Measurements from ENCODE around the gene LENEP.
A peak's percentile ranks its signal among the peaks of the same experiment; 100 is the strongest.

Gene LENEP

GRCh38 chr1:154993572-154994268, at the start of gene LENEP:
Gene LENEP, plus strand, starts transcription at chr1:154993586. Its CDS starts 22 bp downstream, at chr1:154993608.
- no peak for DNase-seq

- no peak for DNase-seq
These were observed 49.6 kb upstream of the LENEP start for GRCh38 chr1:154943649-154944400.

DNA sequence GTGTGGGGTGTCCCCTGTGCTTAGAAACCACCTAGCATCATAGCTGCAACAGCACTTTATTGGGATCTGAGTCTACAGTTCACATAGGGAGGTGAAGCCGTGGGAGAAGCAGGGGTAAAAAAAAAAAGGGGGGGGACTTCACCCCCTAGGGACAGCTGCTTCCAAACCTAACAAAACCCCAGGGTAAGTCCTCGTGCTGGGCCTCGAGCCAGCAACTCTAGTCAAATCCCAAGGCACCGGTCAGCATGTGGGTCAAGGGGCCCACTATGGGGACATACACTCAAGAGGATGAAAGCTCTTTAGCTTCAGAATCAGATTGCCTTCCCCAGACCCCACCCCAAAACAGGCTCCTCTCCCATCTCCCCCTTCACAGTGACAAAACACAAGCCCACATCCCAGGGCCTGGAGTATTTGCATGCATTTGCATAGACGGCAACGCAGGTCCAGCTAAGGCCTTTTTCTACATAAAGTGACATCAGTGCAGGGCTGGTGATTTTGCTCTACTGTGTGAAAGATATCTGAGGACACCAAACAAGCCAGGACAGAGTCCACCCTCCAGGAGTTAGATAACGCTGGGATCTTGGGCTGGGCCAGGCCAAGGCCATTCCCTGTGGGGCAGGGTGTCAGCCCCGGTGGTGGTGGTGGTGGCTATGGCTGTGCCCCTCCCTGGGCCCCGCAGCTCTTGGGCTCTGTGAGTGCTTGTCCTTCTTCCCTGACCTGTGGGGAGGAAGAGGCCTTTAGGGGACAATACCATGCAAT, 48.8 kb upstream of the LENEP start:
- no peak for DNase-seq

DNA sequence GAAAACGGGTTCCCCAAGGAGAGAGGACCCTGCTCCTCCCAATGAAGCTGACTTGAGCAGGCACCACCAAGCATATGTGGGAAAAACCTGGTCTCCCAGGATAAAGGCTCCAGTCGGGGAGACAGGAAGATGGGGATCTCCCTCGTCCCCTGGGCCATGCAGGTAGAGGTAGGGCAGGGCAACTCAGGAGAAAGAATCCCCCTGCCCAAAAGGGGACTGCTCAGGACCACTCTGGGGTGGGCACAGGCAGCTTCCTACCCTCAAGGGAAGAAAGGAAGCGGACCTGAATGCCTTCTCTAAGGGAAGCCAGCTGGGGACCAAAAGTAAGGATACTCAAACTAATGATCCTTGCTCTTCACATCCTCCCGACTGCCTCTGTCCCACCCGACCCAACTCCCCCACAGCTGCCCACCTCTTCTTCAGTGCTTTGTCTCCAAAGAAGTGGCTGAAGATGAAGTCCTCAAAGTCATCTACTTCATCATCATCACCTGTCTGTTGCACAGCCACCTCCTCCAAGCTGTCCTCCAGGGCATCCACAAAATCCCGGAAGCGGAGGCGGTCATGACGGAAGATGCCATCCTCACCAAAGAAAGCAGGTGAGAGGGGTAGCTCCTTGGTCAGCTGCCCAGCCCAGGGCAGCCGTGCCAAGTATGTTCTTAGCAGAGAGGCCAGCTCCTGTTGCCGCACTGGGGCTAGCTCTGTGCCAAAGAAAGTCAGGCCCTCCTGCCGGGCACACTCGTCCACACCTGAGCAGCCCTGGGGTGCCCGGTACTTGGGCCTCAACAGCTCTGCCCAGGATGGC, 48.0 kb upstream of the LENEP start:
- DNase-seq, result no peak

DNA sequence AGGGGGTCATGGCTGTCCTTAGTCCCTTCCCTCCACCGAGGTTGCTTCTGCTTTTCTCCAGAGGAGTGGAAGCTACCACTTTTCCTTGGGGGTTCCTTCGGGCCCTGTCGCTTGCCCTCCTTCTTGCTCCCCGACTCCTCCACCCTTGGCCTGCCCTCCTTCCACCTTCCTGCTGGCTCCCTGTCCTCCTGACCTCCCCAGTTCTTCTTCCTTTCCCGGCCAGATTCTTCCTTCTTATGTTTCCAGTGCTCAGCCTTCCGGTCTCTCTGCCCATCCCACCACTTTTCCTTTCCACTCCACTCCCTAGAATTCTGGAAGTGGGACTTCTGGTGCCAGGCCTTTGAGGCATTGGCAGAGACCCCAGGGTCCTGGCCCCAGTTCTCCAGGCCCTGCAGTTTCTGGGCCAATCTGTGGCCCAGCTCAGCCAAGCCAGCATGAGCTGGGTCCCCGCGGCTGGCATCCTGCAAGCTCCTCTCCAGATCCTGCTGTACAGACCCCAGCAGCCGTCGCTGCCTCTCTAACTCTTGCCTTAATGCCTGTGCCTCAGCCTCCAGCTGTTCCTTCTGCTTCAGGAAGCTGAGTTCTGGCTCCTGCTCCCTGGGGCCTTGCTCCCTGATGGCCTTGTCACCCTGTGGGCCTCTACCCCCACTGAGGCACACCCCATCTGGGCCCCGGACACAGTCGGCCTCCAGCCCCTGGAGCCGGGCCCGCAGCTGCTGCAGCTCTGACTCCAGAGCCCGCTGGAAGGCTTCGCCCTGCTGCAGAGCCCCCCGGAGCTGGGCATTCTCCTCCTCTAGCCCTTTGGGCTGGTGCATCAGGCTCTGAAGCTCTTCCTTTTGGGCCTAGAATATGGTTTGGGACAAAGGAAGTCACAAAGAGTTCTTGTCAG, 47.2 kb upstream of the LENEP start:
- no peak for DNase-seq

DNA sequence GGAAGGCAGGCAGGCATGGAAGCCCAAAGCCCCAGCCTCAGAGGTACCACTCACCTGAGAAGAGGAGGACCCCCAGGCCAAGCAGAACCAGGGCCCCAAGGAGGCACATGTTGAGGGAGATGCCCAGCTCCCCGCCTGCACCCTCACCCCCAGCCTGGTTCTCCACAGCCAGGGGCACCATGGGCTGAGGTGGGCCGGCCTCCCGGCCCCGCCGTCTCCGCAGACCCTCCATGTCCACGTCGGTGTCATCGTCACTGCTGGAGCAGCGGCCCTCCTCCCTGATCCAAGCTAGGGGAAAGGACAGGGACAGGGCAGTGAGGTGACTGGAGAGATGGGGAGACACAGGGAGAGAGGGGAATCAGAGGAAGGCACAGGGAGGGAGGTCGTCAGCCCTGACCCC, 45.3 kb upstream of the LENEP start:
- no peak for DNase-seq

DNA sequence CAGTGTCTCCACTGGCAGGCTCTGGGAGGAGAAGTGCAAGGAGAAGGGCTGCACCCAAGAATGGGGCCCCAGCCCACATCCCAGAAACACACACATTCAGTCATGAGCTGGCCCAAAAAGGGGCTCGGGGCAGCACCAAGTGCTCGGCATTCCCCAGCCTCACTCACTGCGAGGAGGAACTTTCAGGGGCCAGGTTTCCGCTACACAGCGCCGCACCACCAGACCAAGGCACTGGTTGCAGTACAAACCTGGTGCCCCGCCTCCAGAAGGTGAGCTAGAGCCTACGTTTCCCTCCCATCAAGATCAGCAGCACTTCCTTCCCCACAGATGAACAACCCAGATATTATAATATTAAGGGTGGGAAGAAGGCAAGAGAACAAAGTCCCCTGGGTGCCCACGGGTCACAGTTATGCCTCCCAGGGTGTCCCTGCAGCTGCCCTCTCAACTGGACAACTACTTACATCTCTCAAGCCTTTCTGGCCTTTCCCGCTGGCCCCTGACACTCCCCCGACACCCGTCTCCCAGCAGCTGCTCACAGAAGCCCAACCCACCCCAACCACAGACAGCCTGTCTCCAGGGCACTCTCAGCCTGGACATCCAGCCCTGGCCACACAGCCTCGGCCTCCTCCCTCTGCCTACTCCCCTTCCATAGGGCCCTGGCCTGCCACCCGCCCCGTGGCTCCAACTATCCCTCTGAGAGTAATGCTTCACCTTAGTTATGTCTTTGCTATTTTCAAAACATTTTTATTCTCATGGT, 41.3 kb upstream of the LENEP start:
- DNase-seq, result no peak

DNA sequence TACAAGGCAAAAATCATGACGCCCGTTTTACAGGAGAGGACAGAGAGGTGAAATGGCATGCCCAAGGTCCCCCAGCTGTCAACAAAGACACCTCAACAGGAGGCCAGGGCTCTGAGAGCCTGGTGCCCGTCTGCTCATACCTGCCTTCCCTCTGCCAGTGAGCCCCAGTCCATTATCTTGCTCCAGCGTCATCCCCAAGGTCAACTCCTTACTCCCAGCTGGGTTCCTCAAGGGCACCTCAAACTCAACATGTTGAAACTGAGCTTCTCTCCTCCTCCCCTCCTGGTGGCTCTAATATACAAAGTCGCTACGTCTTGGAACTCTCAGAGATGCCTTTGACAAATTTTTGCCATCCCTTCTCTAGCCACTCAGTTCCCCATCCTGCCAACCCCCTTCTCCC, 40.7 kb upstream of the LENEP start:
- DNase-seq, result no peak

- no peak for DNase-seq
These were observed 39.8 kb upstream of the LENEP start for GRCh38 chr1:154953611-154954038.

DNA sequence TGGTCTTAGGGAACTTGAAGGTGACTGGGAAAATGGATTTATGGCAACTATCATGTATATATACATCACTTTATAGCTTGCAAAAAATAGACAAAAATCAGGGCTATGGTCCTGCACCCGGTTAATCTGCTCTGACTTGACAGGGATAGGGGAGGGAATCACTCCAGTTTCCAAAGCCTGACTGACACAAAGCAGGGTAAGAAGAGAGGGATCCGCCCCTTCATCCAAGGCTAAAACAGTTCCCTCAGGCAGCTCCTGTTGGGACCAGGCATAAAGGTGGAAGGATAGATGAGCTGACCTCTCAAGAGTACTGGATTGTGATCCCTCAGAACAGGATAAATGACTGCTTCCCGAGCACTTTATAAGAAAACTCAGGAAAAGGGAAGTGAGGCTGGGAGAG, 38.8 kb upstream of the LENEP start:
- no peak for DNase-seq

GRCh38 chr1:154955039-154955717, 38.2 kb upstream of the LENEP start:
- DNase-seq, result peak; percentile 83

DNA sequence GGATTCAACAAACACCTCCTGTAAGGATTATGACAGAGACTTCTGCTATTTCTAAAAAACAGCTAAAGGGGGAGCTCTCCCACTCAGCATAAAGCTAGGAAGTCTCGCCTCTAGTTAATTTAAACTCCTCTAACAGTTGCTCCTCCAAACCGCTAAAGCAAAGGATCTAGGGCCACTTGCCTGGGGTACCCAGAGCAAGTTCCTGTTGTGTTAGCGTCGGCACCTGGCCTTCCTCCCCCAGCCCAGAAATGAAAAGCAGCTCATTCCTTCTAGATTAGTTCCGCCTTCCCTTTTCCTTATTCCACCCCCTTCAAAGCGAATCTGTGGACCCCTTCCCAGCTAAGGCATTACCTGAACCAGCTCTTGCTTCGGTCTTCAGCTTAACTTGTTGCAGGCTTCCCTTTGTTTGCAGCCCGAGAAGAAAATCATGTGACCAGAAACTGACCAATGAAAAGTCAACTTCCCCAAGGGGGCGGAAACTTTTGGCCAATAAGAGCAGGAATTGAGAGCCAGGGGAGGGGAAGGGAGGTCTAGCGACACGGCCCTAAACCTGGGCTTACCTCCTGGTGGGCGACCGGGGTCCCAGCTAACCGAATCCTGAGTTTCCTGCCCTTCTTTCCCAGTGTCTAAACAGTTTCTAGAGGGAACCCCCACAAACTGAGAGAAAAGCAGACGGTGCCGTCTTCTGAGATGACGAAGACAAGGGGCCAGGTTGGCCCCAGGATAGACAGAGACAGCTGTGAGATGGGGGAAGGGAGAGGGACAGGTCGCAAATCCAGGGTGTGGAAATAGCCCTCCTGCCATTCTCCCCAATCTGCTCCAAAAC, 37.5 kb upstream of the LENEP start, which contains the start of gene PBXIP1:
Gene PBXIP1, minus strand, starts transcription at position 382 of the 826 bp plus-strand sequence. CDS start 2,378 bp downstream, outside the sequence.
- DNase-seq, result peak; percentile 96

GRCh38 chr1:154956544-154956941, 36.8 kb upstream of the LENEP start:
- no peak for DNase-seq

- DNase-seq, result no peak
These were observed 36.2 kb upstream of the LENEP start for GRCh38 chr1:154957091-154957657.

DNA sequence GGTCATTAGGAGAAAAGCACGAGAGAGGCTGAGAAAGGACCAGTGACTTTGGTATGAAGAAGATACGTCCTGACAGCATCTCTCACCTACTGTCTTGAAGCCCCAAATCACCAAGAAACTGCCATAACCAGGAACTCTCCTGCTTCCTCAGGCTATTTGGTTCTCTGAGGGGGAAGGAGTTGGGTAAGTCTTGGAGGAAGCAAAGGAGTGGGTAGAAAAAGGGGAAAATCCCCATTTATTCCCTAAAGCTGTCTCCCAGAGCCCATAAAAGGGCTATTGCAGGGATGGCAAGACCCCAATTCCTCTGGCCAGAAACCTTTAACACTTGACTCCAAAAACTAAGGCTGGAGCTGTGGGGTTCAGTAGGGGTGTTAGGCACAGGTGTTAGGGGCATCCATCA, 35.4 kb upstream of the LENEP start:
- no peak for DNase-seq

DNA sequence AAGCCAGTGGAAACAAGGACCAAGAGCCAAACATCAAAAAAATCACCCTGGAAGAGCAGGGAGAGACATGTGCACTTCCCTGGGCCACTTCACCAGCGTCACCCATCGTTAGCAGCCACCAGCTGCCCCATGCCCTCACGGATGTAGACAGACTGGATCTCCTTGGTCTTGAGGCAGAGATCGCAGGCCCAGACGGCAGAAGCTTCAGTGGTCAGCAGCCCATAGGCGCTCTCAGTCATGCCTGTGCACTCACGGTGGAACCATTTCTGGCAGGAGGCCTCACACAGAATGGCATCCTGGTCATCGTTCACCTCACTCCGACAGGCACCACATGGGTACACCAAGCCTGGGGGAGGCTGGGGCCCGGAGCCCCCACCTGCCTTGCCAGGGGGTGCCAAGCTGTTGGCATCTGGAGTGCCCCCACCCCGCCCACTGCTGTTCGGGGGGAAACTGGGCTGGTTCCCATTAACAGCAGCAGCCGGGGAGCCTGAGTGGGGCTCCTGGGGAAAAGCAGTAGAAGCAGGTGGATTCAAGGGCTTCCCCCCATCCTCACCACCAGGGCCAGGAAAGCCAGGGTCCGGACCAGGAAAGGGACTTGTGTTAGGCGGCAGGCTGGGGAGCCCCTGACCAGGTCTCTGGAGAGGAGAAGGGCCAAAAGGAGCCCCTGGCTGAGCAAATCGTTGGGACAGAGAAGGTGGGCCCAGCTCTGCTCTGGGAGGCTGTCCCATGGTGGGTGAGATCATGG, 34.5 kb upstream of the LENEP start:
- DNase-seq, result no peak

GRCh38 chr1:154959426-154959780, 34.0 kb upstream of the LENEP start:
- DNase-seq, result no peak

GRCh38 chr1:154960446-154961136, 32.8 kb upstream of the LENEP start:
- DNase-seq, result no peak
